Measurements from ENCODE around the gene FDPS. TPM values are rescaled to one million over a fixed set of nuclear protein-coding genes. Genes with fewer than 3 reads are reported as not detected.
A peak's percentile ranks its signal among the peaks of the same experiment; 100 is the strongest.
"Not testable (repeated sequence)": the region's sequence is repeated elsewhere in the genome, so short reads cannot be mapped to it uniquely, and the experiment has no call there.

The FDPS gene
- total RNA-seq, 3 donors from 2014 or later, result 185 to 214 (median 189) TPM

- peak overlapping the region; percentile 53 for H3K4me3 Mint-ChIP-seq
- DNase-seq, result no peak
- peaks cover 4% of the 10 kb centered on the region for H3K36me3 Mint-ChIP-seq (ENCODE audit: insufficient read depth)
- ATAC-seq, result no peak
- no peaks in the 10 kb centered on the region for H3K9me3 Mint-ChIP-seq
- H3K27me3 Mint-ChIP-seq (ENCODE audit: low read depth), result no peaks in the 10 kb centered on the region
- peaks cover 23% of the 10 kb centered on the region for H3K4me1 Mint-ChIP-seq (ENCODE audit: low read depth)
Observed at GRCh38 chr1:155320252-155320651, 11.6 kb downstream of the FDPS start.

- DNase-seq, result peak; percentile 70
- peak; percentile 16 to 29 for ATAC-seq
- H3K4me1 Mint-ChIP-seq (ENCODE audit: low read depth), result peaks cover 25% of the 10 kb centered on the region
- no peaks in the 10 kb centered on the region for H3K9me3 Mint-ChIP-seq
- peaks cover 4% of the 10 kb centered on the region for H3K36me3 Mint-ChIP-seq (ENCODE audit: insufficient read depth)
- H3K27me3 Mint-ChIP-seq (ENCODE audit: low read depth), result no peaks in the 10 kb centered on the region
- H3K4me3 Mint-ChIP-seq, result peak within 1 kb of the TSS; percentile 63
Observed at GRCh38 chr1:155320661-155321617, 12.3 kb downstream of the FDPS start, which contains the start of gene RUSC1. Gene RUSC1, plus strand, starts transcription at chr1:155320894. Its CDS starts 880 bp downstream, at chr1:155321774.

- peak overlapping the region; percentile 63 for H3K4me3 Mint-ChIP-seq
- H3K9me3 Mint-ChIP-seq, result no peaks in the 10 kb centered on the region
- no peak for DNase-seq
- no peaks in the 10 kb centered on the region for H3K27me3 Mint-ChIP-seq (ENCODE audit: low read depth)
- peaks cover 27% of the 10 kb centered on the region for H3K4me1 Mint-ChIP-seq (ENCODE audit: low read depth)
- H3K36me3 Mint-ChIP-seq (ENCODE audit: insufficient read depth), result peaks cover 4% of the 10 kb centered on the region
- no peak for ATAC-seq
Observed at GRCh38 chr1:155321639-155322503, 13.2 kb downstream of the FDPS start.

- ATAC-seq, result no peak
- H3K4me3 Mint-ChIP-seq, result peak overlapping the region; percentile 63
- peaks cover 27% of the 10 kb centered on the region for H3K4me1 Mint-ChIP-seq (ENCODE audit: low read depth)
- no peaks in the 10 kb centered on the region for H3K9me3 Mint-ChIP-seq
- H3K27me3 Mint-ChIP-seq (ENCODE audit: low read depth), result no peaks in the 10 kb centered on the region
- peaks cover 4% of the 10 kb centered on the region for H3K36me3 Mint-ChIP-seq (ENCODE audit: insufficient read depth)
- DNase-seq, result no peak
Observed at GRCh38 chr1:155322571-155322952, 13.9 kb downstream of the FDPS start.

- no peaks in the 10 kb centered on the region for H3K9me3 Mint-ChIP-seq
- peaks cover 27% of the 10 kb centered on the region for H3K4me1 Mint-ChIP-seq (ENCODE audit: low read depth)
- no peaks in the 10 kb centered on the region for H3K27me3 Mint-ChIP-seq (ENCODE audit: low read depth)
- peak overlapping the region; percentile 82 for H3K4me3 Mint-ChIP-seq
- peak; percentile 61 to 64 for ATAC-seq
- peak; percentile 85 for DNase-seq
- peaks cover 4% of the 10 kb centered on the region for H3K36me3 Mint-ChIP-seq (ENCODE audit: insufficient read depth)
Observed at GRCh38 chr1:155322953-155323728, 14.5 kb downstream of the FDPS start.

- H3K9me3 Mint-ChIP-seq, result no peaks in the 10 kb centered on the region
- no peaks in the 10 kb centered on the region for H3K27me3 Mint-ChIP-seq (ENCODE audit: low read depth)
- H3K4me3 Mint-ChIP-seq, result peak overlapping the region; percentile 82
- DNase-seq (peak; percentile 75), ATAC-seq (peak; percentile 69 to 71)
- H3K36me3 Mint-ChIP-seq (ENCODE audit: insufficient read depth), result peaks cover 4% of the 10 kb centered on the region
- peaks cover 27% of the 10 kb centered on the region for H3K4me1 Mint-ChIP-seq (ENCODE audit: low read depth)
Observed at GRCh38 chr1:155323729-155324036, 15.0 kb downstream of the FDPS start.

GRCh38 chr1:155324037-155324716 lies 15.5 kb downstream of the FDPS start:
- ATAC-seq, result peak; percentile 79 to 82
- H3K36me3 Mint-ChIP-seq (ENCODE audit: insufficient read depth), result no peaks in the 10 kb centered on the region
- H3K27me3 Mint-ChIP-seq (ENCODE audit: low read depth), result no peaks in the 10 kb centered on the region
- H3K9me3 Mint-ChIP-seq, result no peaks in the 10 kb centered on the region
- H3K4me3 Mint-ChIP-seq, result peak overlapping the region; percentile 82
- peak; percentile 76 for DNase-seq
- peaks cover 27% of the 10 kb centered on the region for H3K4me1 Mint-ChIP-seq (ENCODE audit: low read depth)

- ATAC-seq (peak in 1 of 2 donors; percentile 0), DNase-seq (no peak)
- H3K36me3 Mint-ChIP-seq (ENCODE audit: insufficient read depth), result no peaks in the 10 kb centered on the region
- peak overlapping the region; percentile 82 for H3K4me3 Mint-ChIP-seq
- H3K27me3 Mint-ChIP-seq (ENCODE audit: low read depth), result no peaks in the 10 kb centered on the region
- H3K9me3 Mint-ChIP-seq, result no peaks in the 10 kb centered on the region
- peaks cover 27% of the 10 kb centered on the region for H3K4me1 Mint-ChIP-seq (ENCODE audit: low read depth)
Observed at GRCh38 chr1:155324717-155325602, 16.3 kb downstream of the FDPS start.

- Mint-ChIP-seq H3K4me3 (peak overlapping the region; percentile 82), H3K36me3 (ENCODE audit: insufficient read depth) (peaks cover 1% of the 10 kb centered on the region), H3K27me3 (ENCODE audit: low read depth) (no peaks in the 10 kb centered on the region), H3K9me3 (no peaks in the 10 kb centered on the region), H3K4me1 (ENCODE audit: low read depth) (peaks cover 21% of the 10 kb centered on the region)
- ATAC-seq (no peak), DNase-seq (no peak)
Observed at GRCh38 chr1:155325603-155325893, 16.9 kb downstream of the FDPS start.

GRCh38 chr1:155326020-155326526 lies 17.4 kb downstream of the FDPS start:
- Mint-ChIP-seq H3K36me3 (ENCODE audit: insufficient read depth) (peaks cover 7% of the 10 kb centered on the region), H3K9me3 (no peaks in the 10 kb centered on the region), H3K4me1 (ENCODE audit: low read depth) (peaks cover 16% of the 10 kb centered on the region), H3K27me3 (ENCODE audit: low read depth) (no peaks in the 10 kb centered on the region), H3K4me3 (peak overlapping the region; percentile 63)
- DNase-seq (no peak), ATAC-seq (no peak)

- Mint-ChIP-seq H3K9me3 (no peaks in the 10 kb centered on the region), H3K36me3 (ENCODE audit: insufficient read depth) (peaks cover 8% of the 10 kb centered on the region), H3K4me1 (ENCODE audit: low read depth) (peaks cover 11% of the 10 kb centered on the region), H3K4me3 (no peak overlapping the region), H3K27me3 (ENCODE audit: low read depth) (no peaks in the 10 kb centered on the region)
- ATAC-seq (no peak), DNase-seq (no peak)
Observed at GRCh38 chr1:155326631-155327037, 18.0 kb downstream of the FDPS start.

- Mint-ChIP-seq H3K4me1 (ENCODE audit: low read depth) (peaks cover 4% of the 10 kb centered on the region), H3K36me3 (ENCODE audit: insufficient read depth) (peaks cover 8% of the 10 kb centered on the region), H3K9me3 (no peaks in the 10 kb centered on the region), H3K27me3 (ENCODE audit: low read depth) (no peaks in the 10 kb centered on the region), H3K4me3 (no peak overlapping the region)
- no peak for ATAC-seq
- no peak for DNase-seq
Observed at GRCh38 chr1:155327981-155328380, 19.3 kb downstream of the FDPS start.

GRCh38 chr1:155328856-155329255 lies 20.2 kb downstream of the FDPS start:
- not testable (repeated sequence) for H3K4me3 Mint-ChIP-seq; H3K27me3 Mint-ChIP-seq (ENCODE audit: low read depth); DNase-seq; H3K9me3 Mint-ChIP-seq; ATAC-seq; H3K4me1 Mint-ChIP-seq (ENCODE audit: low read depth)
- H3K36me3 Mint-ChIP-seq (ENCODE audit: insufficient read depth), result peaks cover 11% of the 10 kb centered on the region
